GM21619 (cell line): ENCODE data around the gene CEP164.
A peak's percentile ranks its signal among the peaks of the same experiment; 100 is the strongest.

Experiments
- ATAC-seq: cut with Tn5 transposase; IDR thresholded peaks from one replicate; pipeline ENCODE4 v1.9.1; 2021; ENCODE audit not compliant: unreplicated experiment

Gene CEP164

DNA sequence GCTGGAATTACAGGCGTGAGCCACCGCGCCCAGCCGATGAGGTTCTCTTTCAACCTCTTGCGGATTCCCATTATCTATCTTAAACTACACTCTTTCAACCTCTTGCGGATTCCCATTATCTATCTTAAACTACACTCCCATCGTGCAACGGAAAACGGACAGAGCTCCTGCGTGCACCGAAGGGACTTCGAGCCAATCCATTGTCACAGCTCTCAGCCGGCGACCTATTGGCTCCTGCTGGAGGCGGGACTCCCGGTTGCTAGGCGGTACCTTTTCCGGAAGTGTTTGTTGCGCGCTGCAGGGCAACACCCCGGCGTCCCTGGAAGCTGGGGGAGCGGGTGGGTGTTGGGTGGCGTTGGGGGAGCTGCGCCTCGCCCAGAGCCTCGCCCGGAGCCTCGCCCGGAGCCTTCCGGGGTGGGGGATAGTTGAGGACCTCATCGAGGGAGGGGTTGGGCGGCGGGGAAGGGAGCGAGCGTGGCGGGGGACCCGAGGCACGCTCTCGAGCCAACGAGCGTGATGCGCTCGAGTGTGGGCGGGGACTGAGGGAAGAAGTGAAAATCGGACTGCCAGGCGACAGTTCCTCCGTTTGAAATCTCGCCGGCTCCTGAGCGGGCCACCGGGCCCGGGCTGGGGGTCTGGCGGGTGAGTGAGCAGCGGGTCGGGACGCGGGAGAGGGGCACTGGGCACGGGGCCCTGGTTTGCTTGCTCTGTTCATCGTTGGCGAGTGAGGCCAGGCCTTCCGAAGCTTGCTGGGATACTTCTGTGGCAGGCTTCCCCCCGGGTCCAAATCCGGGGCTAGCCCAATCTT is at the start of gene CEP164:
TSS of gene CEP164 (plus strand) at position 288 of the 808 bp plus-strand sequence. CDS start 10,733 bp downstream, outside the sequence.
- peak; percentile 96 for ATAC-seq

DNA sequence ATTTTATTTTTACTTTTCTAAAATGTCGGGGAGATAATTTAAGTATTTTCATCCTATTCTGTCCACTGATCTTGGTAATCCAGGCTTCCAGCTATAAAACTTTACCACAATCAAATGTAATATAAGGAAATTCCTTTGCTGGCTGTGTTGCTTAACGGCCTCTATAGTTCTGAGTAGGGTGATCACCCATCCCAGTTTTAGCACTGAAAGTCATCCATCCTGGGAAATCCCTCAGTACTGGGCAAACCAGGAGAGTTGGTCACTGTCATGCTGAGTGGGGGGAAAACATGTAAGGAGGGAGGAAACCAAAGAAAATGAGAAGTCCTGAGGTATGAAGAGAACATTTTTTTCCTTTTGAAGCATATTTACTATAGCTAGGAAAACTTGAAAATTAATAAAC is 49.3 kb upstream of the CEP164 start:
- no peak for ATAC-seq

DNA sequence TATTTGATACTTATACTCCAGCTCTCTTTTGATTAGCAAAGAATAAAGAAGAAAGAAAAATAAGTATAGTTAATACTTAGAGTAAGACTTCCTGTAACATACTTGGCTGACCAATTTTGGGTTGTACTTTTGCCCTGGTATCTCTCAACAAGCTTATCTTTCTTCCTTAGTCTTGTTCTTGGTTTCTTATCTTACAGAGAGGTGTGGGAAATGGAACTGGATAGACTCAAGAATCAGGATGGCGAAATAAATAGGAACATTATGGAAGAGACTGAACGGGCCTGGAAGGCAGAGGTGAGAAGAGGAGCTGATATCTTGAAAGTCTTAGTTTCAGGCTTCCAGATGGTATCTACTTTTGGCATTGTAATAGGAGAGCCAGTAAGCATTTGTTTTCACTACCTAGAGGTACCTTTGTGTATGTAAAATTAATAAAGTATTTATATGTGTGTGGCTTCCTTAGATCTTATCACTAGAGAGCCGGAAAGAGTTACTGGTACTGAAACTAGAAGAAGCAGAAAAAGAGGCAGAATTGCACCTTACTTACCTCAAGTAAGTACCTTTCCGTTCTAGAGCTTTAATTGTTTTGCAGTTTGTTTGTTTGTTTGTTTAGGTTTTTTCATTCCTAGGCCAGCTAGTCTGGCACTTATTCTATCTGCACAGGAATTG is 47.8 kb upstream of the CEP164 start:
- ATAC-seq: no peak

DNA sequence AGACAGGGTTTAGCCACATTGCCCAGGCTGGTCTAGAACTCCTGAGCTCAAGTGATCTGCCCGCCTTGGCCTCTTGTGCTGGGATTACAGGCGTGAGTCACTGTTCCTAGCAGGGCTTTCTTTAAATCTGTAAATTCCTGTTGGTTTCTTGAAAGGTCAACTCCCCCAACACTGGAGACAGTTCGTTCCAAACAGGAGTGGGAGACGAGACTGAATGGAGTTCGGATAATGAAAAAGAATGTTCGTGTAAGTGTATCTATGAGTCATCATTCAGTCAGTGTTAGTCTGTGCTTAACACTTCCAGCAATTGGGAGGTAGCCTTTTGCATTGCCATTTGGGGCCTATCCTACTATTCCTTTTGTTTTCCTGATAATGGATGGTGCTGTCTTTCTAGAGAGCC is 46.5 kb upstream of the CEP164 start:
- no peak for ATAC-seq

DNA sequence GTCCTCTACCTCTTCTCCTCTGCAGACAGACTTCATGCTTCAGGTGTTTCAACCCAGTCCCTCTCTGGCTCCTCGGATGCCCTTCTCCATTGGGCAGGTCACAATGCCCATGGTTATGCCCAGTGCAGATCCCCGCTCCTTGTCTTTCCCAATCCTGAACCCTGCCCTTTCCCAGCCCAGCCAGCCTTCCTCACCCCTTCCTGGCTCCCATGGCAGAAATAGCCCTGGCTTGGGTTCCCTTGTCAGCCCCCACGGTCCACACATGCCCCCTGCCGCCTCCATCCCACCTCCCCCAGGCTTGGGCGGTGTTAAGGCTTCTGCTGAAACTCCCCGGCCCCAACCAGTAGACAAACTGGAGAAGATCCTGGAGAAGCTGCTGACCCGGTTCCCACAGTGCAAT is 45.8 kb upstream of the CEP164 start:
- no peak for ATAC-seq

DNA sequence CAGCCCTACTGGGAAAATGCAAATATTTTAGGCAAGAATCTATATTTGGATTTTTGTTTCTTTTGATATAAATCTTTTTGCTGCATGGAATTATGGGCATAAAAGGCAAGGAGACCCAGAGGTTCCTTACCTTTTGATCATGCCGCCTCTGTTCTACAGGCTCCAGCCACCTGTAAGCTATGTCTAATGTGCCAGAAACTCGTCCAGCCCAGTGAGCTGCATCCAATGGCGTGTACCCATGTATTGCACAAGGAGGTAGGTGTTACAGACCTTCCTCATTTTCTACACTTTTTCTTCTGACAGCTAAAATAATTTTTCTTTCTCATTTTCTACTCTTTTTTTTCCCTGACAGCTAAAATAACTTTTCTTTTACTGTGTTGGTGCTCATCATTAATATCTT is 44.7 kb upstream of the CEP164 start:
- no peak for ATAC-seq

DNA sequence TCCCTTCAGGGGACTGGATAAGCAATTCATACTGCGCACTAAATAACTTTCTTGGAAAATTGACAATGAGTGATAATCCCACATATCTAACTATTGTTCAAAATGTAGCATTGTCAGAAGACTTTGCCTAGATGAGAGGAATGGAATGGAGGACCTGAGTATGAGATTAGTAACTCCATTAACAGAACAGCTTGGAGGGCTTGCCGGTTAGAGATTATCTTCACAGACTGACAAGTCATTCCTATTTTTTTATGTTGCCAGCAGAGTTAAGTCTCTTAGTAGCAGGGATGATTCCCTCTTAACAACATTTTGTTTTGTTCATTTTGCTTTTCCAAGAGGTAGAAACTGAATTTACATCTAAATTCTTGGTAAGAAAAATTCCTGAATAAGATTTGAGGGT is 43.6 kb upstream of the CEP164 start:
- no peak for ATAC-seq

DNA sequence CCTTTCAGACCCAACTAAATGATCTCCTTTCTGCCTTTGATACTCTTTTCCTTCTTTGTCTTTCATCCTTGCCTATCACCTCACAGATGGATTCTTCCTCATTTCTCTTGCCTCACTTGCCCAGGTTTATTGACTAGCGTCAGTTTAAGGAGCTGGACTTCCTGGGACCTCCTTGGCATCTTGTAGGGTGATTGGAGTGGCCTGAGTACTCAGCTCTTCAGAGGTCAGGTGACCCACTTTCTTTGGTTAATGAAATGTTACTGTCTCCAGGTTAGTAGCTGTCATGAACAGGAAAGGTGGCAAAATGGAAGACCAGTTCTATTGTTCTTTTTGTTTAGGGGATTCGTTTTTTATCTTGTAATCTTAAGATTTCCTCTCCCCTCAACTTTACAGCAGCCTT is 41.1 kb upstream of the CEP164 start:
- no peak for ATAC-seq

DNA sequence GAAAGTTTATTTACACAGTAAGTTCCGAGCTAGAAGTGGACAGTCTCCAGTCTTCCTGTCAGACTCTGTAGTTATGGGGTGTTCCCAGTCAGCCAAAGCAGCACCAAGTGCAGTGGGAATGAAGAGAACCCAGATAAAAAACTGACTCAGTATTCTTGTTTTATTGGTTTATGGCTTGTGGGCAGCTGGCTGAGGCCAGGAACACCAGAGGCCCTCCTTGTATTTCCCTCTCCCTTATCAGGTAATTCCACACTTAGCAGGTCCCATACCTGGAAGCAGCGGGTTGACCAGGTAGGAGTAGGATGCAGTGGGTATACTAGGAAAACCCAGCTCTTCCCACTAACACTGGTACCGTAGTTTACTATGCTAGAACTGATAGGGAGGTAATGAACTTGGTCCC is 40.0 kb upstream of the CEP164 start:
- ATAC-seq: no peak

DNA sequence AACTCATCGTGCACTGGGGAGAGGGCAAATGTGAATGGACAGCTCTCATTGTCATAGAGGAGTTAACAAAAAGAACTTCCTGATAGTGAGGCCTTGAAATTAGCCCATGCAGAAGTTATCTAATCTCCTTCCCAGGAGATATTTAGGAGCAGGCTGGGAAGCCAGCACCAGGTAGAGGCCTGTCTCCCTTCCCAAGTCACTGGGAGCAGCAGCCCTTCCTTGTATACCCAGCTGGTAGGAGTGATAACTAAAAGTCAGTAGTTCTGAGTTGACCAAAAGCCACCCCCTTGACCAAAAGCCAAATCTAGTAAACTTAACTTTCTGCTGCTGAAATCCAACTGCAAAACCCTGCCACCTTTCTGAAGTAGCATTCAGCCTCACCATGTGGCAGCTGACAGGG is 37.9 kb upstream of the CEP164 start:
- no peak for ATAC-seq

DNA sequence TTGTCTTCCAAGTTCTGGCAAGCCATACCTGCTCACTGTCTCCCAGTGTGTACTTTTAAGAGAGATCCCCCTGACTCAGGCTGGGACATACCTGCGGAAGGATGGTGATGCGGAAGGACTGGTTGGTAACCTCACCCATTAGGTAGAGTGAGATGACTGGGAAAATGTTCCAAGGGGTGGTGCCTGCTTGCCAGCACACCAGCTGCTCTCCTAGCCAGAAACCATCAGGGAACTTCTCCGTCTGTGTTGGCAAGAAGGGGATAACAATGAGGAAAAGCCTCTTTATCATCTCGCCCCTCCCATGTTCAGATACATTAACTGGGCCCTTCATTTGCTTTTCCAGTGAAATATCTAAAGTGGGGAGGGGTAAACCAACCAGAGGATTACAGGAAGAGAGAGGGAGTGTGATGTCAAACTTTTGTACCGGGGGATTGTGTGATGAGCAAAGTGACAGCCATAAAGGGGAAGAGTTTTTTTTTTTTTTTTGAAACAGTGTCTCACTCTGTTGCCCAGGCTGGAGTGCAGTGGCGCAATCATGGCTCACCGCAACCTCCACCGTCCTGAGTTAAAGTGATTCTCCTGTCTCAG is 36.8 kb upstream of the CEP164 start, which contains the start of gene BACE1-AS:
TSS of gene BACE1-AS (plus strand) at position 538 of the 588 bp plus-strand sequence.
- ATAC-seq: no peak

DNA sequence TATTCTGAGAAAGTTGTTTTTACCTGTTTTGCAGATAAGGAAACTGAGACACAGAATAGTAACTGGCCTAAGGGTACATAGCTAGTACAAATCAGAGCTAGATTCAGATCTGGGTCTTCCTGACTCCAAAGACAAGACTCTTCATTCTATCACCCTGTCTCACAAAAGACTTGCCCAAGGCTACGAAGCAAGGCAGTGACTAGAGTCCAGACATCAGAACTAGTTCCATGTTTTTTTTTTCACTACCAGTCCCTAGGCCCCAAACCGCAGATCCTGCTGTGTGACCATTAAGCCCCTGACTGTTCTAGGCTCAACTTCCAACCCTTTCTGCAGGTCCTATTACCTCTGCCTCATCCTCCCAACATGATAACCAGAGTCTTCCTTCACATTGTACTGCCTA is 35.0 kb upstream of the CEP164 start:
- no peak for ATAC-seq

DNA sequence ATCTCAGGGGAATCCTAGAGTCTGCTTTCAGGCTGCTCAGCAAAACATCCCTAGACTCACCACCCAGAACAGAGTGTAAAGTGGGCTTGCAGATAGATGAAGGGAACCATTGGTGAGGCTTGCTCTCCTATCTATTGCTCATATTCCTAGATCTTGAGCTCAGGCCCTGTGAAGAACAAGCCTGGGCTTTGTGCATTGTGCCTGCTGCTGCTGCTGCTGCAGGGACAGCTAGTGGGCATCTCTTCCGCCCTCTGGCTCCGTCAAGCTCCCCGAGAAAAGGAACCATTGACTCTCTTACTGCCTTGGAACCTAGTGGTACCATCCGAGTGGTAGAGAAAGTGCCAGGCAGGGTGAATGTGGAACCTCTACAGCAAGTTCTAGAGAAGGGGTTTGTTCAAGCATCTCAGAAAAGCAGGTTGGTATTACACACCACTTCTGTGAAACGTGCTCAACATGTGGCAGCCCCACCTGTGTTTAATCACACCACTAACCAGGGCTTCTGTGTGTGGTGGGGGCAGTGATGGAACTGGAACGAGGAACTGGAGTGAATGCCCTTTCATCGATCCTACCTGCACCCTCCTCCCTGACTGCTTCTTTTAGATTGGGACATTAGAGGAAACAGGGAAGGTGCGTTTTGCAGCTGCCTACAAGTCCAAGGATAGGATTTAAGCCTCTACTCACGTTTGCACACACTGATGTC is 32.1 kb upstream of the CEP164 start:
- no peak for ATAC-seq

DNA sequence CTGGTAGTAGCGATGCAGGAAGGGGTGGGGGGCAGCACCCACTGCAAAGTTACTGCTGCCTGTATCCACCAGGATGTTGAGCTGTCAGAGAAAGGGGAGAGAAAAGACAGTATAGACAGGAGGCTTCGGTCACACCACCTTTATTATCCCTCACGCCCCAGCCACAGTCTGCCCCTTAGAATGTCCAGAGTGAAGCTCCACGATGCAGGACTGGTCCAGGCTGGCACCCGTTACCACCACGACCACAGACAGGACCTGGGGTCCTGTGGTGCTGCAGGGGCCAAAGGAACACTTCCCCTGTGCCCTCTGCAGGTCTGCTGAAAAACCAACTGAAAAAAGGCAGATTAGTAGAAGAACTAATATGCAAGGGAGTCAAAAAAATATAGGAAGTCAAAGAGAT is 30.8 kb upstream of the CEP164 start:
- ATAC-seq: no peak

DNA sequence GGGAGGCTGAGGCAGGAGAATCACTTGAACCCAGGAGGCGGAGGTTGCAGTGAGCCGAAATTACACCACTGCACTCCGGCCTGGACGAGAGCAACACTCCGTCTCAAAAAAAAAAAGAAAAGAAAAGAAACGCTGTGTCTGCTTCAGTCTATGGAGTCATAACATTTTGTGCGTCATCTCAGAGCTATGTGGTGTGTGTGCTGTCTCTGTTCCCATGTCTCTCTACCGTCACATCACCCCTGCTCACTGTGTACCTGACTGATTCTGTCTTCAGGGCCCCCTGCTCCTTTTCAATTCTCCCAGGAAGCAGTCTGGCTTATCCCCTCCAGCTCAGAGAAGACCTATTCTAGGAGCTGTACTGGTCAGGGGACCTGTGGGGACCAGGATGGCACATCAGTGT is 29.5 kb upstream of the CEP164 start:
- ATAC-seq: no peak

DNA sequence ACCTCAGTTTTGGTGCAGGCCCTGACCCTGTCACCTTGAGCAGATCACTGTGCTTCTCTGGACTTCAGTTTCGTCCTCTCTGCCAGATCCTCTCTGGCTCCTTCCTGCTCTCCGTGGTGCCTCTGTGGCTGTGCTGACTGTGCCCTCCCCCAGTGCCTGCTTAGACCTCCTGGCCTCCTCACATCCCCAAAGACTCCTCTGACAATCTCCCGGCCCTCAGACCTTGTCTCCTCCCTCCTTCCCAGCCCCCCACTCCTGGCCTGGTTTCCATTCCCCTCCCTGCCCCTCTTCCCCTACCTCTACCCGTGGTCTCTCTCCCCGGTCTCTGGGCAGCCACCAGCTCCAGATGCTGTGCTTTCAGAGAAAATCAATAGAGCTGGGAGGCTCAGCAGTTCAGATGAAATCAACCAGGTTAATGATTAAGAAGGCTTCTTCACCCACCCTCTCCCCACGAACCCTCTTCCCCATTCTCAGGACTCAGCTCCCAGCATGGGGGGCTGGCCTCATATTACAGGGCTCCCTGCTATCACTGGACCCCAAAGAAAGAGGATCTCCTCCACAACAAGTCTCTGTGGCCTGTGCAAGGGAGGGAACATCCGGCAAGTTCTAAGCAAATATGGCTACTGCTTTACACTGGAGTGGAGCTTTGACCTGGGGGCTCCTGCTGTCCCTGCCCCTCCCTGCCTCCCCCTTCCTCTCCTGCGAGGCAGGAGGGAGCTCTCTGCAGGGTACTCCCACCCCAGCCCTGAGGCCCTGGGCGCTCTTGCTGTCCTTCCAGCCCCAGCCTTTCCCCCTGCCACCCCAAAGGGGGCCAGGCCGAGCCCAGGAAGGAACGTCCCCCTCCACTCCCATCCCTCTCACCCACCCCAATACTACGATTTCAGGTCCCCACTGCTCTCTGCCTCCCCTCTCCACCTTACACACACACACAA is 28.0 kb upstream of the CEP164 start:
- no peak for ATAC-seq

DNA sequence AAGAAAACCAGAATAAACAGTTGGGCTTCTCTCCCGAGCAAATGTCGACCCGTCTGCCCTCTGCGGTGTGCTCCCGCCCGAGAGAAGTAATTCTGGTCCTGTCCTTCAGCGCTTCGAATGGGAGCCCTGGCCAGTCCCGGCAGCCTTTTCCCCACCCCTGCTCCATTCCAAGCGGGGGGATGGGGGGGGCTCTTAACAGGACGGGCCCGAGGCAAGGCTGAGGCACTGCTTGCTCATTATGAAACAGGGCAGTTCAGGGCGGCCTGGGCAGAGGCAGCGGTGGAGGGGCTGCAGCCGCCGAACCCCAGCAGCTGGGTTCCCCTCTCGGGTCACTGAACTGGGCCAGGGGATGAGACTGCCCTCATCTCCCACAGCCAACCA is 27.4 kb upstream of the CEP164 start:
- ATAC-seq: no peak

DNA sequence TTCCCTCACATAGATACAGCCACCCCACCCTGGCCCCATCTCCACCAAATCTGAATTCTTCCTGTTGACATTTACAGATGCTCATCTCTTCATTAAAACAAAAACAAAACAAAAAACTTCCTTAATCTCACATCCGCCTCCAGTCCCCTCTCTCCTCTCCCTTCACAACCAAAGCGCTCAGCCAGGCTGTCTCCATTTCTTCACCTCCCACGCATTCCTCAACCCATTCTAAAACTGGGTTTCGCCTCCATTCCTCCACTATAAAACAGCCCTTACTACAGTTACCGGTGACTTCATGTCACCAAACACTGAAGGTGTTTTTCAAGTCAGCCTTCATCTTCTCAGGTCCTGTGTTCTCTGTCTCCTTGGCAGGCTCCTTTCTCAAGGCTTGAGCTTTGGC is 26.9 kb upstream of the CEP164 start:
- no peak for ATAC-seq

DNA sequence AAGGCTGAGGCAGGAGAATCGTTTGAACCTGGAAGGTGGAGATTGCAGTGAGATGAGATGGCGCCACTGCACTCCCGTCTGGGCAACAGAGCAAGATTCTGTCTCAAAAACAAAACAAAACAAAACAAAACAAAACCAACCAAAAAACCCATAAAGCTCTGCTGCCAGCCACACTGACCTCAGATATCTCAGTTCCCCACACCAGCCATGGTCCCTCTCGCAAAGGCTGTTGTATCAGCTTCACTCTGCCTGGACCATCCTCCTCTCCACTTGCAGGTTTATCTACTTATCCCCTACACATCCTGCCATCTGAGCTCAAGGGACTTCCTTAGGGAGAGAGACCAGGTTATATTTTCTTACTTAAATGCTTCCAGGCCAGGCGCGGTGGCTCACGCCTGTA is 25.4 kb upstream of the CEP164 start:
- ATAC-seq: no peak

DNA sequence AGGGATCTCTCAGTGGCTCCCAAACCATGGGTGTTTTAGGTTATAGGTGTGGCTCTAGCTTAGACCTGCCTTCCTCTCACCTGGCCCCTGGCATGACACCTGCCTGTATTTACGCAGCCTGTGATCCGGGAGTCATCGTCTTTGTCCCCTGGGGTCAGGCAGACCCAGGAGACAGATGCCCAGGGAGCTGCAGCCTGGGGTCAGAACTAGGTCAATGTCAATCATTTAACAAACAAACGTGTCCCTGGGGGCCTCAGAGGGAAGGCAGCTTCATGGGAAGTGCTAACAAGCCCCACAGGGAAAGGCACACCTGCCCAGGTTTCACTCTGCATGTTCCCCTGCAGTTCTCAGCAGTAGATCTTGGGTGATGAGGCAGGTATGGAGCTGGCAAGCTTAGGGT is 24.6 kb upstream of the CEP164 start:
- ATAC-seq: no peak
